Activated CD8-positive, alpha-beta T cell treated with anti-CD3 and anti-CD28 coated beads, Interleukin-2, amount 10 ng/mL, durations not matched to agents 7 days and 5 days (primary cell): ENCODE measurements around the gene GLYR1. TPM values are rescaled to one million over a fixed set of nuclear protein-coding genes. Genes with fewer than 3 reads are reported as not detected.

Experiments
- ATAC-seq: fragments of 150-1000 bp; cut with Tn5 transposase; one replicate; pipeline ENCODE4 v1.10.0; 2021; ENCODE audit warnings: moderate library complexity
- CTCF ChIA-PET: fragments of 350-600 bp; sonication (Branson Sonifier 250); formaldehyde crosslinking; loops from one replicate; lab custom pipeline; 2021; ENCODE audit warnings: antibody characterized with exemption; lab: Charles Lee
- POLR2A ChIA-PET: fragments of 350-600 bp; sonication (Branson Sonifier 250); formaldehyde crosslinking; loops from one replicate; lab custom pipeline; 2021; ENCODE audit warnings: antibody characterized with exemption; lab: Charles Lee
- DNase-seq: peaks from one replicate; pipeline ENCODE4 v3.0.0-alpha.2; 2020
- H3K27ac Mint-ChIP-seq: one replicate; pipeline ENCODE4 v1.8.0; 2021; ENCODE audit warnings: mild to moderate bottlenecking, mixed read lengths
- H3K27me3 Mint-ChIP-seq: one replicate; pipeline ENCODE4 v1.8.0; 2021; ENCODE audit warnings: low read depth, mixed read lengths
- H3K36me3 Mint-ChIP-seq: one replicate; pipeline ENCODE4 v1.8.0; 2021; ENCODE audit warnings: low read depth, mixed read lengths
- H3K4me1 Mint-ChIP-seq: one replicate; pipeline ENCODE4 v1.8.0; 2021; ENCODE audit warnings: low read depth, mixed read lengths
- H3K4me3 Mint-ChIP-seq: one replicate; pipeline ENCODE4 v1.8.0; 2021; ENCODE audit warnings: mild to moderate bottlenecking, mixed read lengths
- H3K9me3 Mint-ChIP-seq: one replicate; pipeline ENCODE4 v1.8.0; 2022; ENCODE audit warnings: mixed read lengths; ENCODE audit not compliant: insufficient read depth
- total RNA-seq, 2 experiments: library from RNA; stranded (reverse); gene quantifications; one replicate each; pipeline ENCODE4 v1.2.3, GENCODE V29; 2021

Gene GLYR1
- total RNA-seq, 2 experiments from 2014 or later: 92.2 to 95.7 TPM

DNA sequence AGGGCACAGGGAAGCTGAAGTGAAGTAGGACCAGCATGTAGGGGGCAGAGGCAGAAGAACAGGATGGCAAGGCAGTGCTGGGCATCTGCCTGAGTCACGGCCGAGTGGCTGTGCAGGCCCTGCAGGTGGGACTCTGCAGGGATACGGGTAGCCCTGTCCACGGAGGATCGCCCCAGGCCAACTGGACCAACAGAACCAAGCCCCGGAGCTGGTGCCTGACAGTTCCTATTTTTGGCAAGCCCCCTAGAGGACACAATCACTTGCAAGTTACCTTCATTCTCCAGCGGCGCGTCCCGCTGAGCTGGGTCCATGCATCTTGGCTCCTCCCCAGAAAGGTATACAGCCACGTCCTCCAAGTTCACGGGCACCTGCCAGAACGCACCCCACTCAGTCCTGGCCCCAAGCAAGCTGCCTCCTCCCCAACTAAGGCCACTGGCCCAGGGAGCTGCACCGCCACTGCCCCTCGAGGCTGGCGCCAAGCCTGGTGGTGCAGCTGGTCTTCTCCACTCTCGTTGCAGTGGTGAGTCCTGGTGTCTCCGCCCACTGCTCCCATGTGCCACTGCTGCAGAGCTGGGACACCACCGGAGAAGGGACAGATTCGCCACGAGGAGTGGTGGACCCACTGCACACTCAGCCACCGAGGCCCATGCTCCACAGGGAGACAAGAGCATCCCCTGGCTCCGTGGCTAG is 86.7 kb downstream of the GLYR1 start:
- Mint-ChIP-seq H3K27ac (no peak overlapping the region), H3K4me1 (no peaks in the 10 kb centered on the region), H3K27me3 (no peaks in the 10 kb centered on the region)

DNA sequence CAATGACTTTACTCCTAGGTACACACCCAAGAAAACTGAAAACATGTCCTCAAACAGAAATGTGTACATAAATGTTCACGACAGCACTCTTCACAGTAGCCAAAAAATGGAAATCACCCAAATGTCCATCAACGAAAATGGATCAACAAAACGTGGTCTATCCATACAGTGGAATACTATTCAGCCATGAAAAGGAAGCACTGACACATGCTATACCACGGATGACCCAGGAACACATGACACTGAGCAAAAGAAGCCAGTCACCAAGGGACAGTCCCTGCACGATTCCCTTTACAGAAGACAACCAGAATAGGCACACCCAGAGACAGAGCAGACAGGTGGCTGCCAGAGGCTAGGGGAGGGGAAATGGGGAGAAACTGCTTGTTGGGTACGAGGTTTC is 91.4 kb downstream of the GLYR1 start:
- H3K4me1 Mint-ChIP-seq: no peaks in the 10 kb centered on the region
- no peak overlapping the region for H3K4me3 Mint-ChIP-seq
- ATAC-seq (no peak), DNase-seq (no peak)
- CTCF ChIA-PET: no interaction called here
- peaks cover 41% of the 10 kb centered on the region for H3K36me3 Mint-ChIP-seq
- POLR2A ChIA-PET: no interaction called here
- H3K27me3 Mint-ChIP-seq: no peaks in the 10 kb centered on the region
- no peak overlapping the region for H3K27ac Mint-ChIP-seq
- H3K9me3 Mint-ChIP-seq: no peaks in the 10 kb centered on the region

More for the DNA sequence above, 86.7 kb downstream of the GLYR1 start:
- DNase-seq (no peak), ATAC-seq (no peak)
- ChIA-PET POLR2A (interaction anchor here (1.2 to 1.7 kb wide), 2 partner anchors 26 to 30 kb away, joined by 4 read pairs; partner anchors contain the start of genes ANKS3 and DNAAF8), CTCF (no interaction called here)
- Mint-ChIP-seq H3K9me3 (no peaks in the 10 kb centered on the region), H3K4me3 (no peak overlapping the region), H3K36me3 (peaks cover 36% of the 10 kb centered on the region)

DNA sequence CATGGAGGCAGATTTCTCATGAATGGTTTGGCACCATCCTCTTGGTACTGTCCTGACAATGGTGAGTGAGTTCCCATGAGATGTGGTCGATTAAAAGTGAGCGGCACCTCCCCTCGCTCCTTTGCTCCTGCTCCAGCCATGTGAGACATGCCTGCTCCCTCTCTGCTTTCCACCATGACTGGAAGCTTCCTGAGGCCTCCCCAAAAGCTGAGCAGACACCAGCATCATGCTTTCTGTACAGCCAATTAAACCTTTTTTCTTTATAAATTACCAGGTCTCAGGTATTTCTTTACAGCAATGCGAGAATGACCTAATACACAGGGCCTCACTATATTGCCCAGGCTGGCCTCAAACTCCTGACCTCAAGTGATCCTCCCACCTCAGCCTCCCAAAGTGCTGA is 92.2 kb downstream of the GLYR1 start:
- ChIA-PET CTCF (no interaction called here), POLR2A (no interaction called here)
- no peak for ATAC-seq
- Mint-ChIP-seq H3K27me3 (no peaks in the 10 kb centered on the region), H3K27ac (no peak overlapping the region), H3K4me1 (no peaks in the 10 kb centered on the region), H3K36me3 (peaks cover 37% of the 10 kb centered on the region), H3K9me3 (no peaks in the 10 kb centered on the region), H3K4me3 (no peak overlapping the region)
- DNase-seq: no peak

DNA sequence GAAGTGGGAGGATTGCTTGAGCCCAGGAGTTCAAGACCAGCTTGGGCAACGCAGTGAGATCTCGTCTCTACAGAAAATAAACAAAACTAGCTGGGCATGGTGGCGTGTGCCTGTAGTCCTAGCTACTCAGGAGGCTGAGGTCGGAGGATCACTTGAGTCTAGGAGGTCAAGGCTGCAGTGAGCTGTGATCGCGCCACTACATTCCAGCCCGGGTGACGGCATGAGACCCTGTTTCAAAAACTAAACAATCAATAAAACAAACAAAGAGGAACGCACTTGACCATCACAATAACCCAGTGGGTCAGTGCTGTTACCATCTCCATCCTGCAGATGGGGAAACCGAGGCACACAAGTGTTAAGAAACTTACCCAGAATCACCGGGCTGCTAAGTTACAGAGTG is 93.9 kb downstream of the GLYR1 start:
- Mint-ChIP-seq H3K4me3 (no peak overlapping the region), H3K4me1 (peaks cover 7% of the 10 kb centered on the region), H3K27ac (no peak overlapping the region), H3K9me3 (no peaks in the 10 kb centered on the region), H3K27me3 (no peaks in the 10 kb centered on the region), H3K36me3 (peaks cover 26% of the 10 kb centered on the region)
- CTCF ChIA-PET: no interaction called here
- ATAC-seq (no peak), DNase-seq (no peak)
- POLR2A ChIA-PET: no interaction called here

Other genes starting within 250 kb of the GLYR1 start
- gene UBALD1, start 232.4 kb downstream of the GLYR1 start, total RNA-seq: 10 to 100 TPM; 15.0 to 18.9 TPM
- 10 to 100 TPM; 77.3 to 80.6 TPM for gene MGRN1, start 222.5 kb downstream of the GLYR1 start, total RNA-seq
- gene NUDT16L1, start 153.7 kb downstream of the GLYR1 start, total RNA-seq: 10 to 100 TPM; 32.6 to 36.2 TPM
- 10 to 100 TPM; 17.0 to 17.2 TPM for gene ANKS3, start 113.0 kb downstream of the GLYR1 start, total RNA-seq
- gene DNAAF8, start 112.8 kb downstream of the GLYR1 start, total RNA-seq: under 1 TPM; 0.39 to 0.68 TPM
- gene ZNF500, start 80.1 kb downstream of the GLYR1 start, total RNA-seq: 10 to 100 TPM; 14.0 to 14.9 TPM
- not detected for gene SEPTIN12, start 58.9 kb downstream of the GLYR1 start, total RNA-seq
- not detected for gene SMIM22, start 51.9 kb downstream of the GLYR1 start, total RNA-seq
- 10 to 100 TPM; 12.3 to 13.1 TPM for gene ROGDI, start 44.7 kb downstream of the GLYR1 start, total RNA-seq
- gene UBN1, start 193 bp upstream of the GLYR1 start, total RNA-seq: 10 to 100 TPM; 42.1 to 44.1 TPM
- gene PPL, start 89.9 kb upstream of the GLYR1 start, total RNA-seq: not detected
- gene SEC14L5, start 111.0 kb upstream of the GLYR1 start, total RNA-seq: not detected
- 10 to 100 TPM; 15.6 TPM for gene NAGPA, start 186.6 kb upstream of the GLYR1 start, total RNA-seq
- not detected for gene C16orf89, start 218.7 kb upstream of the GLYR1 start, total RNA-seq
- 10 to 100 TPM; 23.8 to 25.8 TPM for gene ALG1, start 224.6 kb upstream of the GLYR1 start, total RNA-seq